Mucosa of descending colon (tissue), 3 donors: ENCODE results near the gene MTG1. TPM values are rescaled to one million over a fixed set of nuclear protein-coding genes. Genes with fewer than 3 reads are reported as not detected.

Source experiments
- ATAC-seq: fragments of 200-7000 bp; cut with Tn5 transposase; one replicate; pipeline ENCODE4 v1.9.1; 2020; ENCODE audit warnings: mild to moderate bottlenecking, moderate library complexity
- DNase-seq, 3 donors: peaks; one replicate each; pipeline ENCODE4 v3.0.0-alpha.2; 2020
- H3K36me3 ChIP-seq: fragments of 200-600 bp; one replicate; pipeline ENCODE4 v1.8.0; 2021; ENCODE audit warnings: low read depth, mild to moderate bottlenecking
- H3K4me1 ChIP-seq: fragments of 200-600 bp; one replicate; pipeline ENCODE4 v1.8.0; 2021; ENCODE audit warnings: low read depth, mild to moderate bottlenecking
- H3K4me3 ChIP-seq: fragments of 200-600 bp; one replicate; pipeline ENCODE4 v1.8.0; 2021; ENCODE audit warnings: mild to moderate bottlenecking
- H3K9me3 ChIP-seq: fragments of 200-600 bp; one replicate; pipeline ENCODE4 v1.8.0; 2021; ENCODE audit warnings: mild to moderate bottlenecking
- intact Hi-C, 2 donors: fragments of 100-400 bp; cut with DNase I in 1 of 2; cut with micrococcal nuclease in 1 of 2; formaldehyde crosslinking; loops; one replicate each; pipeline versions ENCODE4 v1.11.0 to v1.11.1; 2022; cut with DNase I, micrococcal nuclease
- total RNA-seq, 3 donors: library from RNA; stranded (reverse); fragmentation: NEBNext Ultra II Directional in 2 of 3; extraction: Animal tissue kit (Norgen Biotek cat#: 25700) in 2 of 3; gene quantifications; one replicate each; pipeline versions ENCODE4 v1.2.1 to v1.2.4, GENCODE V29; 2021 to 2023
- TF ChIP-seq, protein P1 (sequence below): fragments of 200-600 bp; IDR thresholded peaks from one replicate; pipeline ENCODE4 v1.8.0; 2022; ENCODE audit warnings: antibody characterized with exemption, mild to moderate bottlenecking
- donor health status: DM: no; HTN: no; CAD: no; lungs with moderate emphysema.
- donor health status: DM: no; HTN: no; CAD: no.
- donor health status: DM: no; HTN: yes; CAD: no.

Gene MTG1
- total RNA-seq, 3 donors from 2014 or later, result 43.6 to 52.7 (median 45.6) TPM

- peak in 1 of 3 donors; percentile 52 for DNase-seq
These were observed 3.2 kb upstream of the MTG1 start for GRCh38 chr10:133390597-133391248.

GRCh38 chr10:133391249-133391635, 2.7 kb upstream of the MTG1 start:
- ATAC-seq (no peak), DNase-seq (peak in 1 of 3 donors; percentile 53)
- Histone ChIP-seq H3K4me3 (no peak overlapping the region), H3K36me3 (peaks cover 4% of the 10 kb centered on the region), H3K9me3 (no peaks in the 10 kb centered on the region), H3K4me1 (peaks cover 4% of the 10 kb centered on the region)
- TF ChIP-seq, protein P1, sequence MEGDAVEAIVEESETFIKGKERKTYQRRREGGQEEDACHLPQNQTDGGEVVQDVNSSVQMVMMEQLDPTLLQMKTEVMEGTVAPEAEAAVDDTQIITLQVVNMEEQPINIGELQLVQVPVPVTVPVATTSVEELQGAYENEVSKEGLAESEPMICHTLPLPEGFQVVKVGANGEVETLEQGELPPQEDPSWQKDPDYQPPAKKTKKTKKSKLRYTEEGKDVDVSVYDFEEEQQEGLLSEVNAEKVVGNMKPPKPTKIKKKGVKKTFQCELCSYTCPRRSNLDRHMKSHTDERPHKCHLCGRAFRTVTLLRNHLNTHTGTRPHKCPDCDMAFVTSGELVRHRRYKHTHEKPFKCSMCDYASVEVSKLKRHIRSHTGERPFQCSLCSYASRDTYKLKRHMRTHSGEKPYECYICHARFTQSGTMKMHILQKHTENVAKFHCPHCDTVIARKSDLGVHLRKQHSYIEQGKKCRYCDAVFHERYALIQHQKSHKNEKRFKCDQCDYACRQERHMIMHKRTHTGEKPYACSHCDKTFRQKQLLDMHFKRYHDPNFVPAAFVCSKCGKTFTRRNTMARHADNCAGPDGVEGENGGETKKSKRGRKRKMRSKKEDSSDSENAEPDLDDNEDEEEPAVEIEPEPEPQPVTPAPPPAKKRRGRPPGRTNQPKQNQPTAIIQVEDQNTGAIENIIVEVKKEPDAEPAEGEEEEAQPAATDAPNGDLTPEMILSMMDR, result no peak
- intact Hi-C loops, result no loop called here

More at GRCh38 chr10:133390597-133391248, 3.2 kb upstream of the MTG1 start:
- no peak overlapping the region for H3K4me3 ChIP-seq
- no peak for ATAC-seq
- intact Hi-C loops, result no loop called here
- peaks cover 4% of the 10 kb centered on the region for H3K4me1 ChIP-seq
- peaks cover 4% of the 10 kb centered on the region for H3K36me3 ChIP-seq
- TF ChIP-seq, protein P1, result no peak
- H3K9me3 ChIP-seq, result no peaks in the 10 kb centered on the region

GRCh38 chr10:133391761-133392518, 2.0 kb upstream of the MTG1 start:
- H3K9me3 ChIP-seq, result no peaks in the 10 kb centered on the region
- ATAC-seq (no peak), DNase-seq (peak in 1 of 3 donors; percentile 53)
- H3K4me3 ChIP-seq, result no peak overlapping the region
- TF ChIP-seq, protein P1, result no peak
- peaks cover 4% of the 10 kb centered on the region for H3K36me3 ChIP-seq
- intact Hi-C loops, result no loop called here
- H3K4me1 ChIP-seq, result peaks cover 4% of the 10 kb centered on the region

DNA sequence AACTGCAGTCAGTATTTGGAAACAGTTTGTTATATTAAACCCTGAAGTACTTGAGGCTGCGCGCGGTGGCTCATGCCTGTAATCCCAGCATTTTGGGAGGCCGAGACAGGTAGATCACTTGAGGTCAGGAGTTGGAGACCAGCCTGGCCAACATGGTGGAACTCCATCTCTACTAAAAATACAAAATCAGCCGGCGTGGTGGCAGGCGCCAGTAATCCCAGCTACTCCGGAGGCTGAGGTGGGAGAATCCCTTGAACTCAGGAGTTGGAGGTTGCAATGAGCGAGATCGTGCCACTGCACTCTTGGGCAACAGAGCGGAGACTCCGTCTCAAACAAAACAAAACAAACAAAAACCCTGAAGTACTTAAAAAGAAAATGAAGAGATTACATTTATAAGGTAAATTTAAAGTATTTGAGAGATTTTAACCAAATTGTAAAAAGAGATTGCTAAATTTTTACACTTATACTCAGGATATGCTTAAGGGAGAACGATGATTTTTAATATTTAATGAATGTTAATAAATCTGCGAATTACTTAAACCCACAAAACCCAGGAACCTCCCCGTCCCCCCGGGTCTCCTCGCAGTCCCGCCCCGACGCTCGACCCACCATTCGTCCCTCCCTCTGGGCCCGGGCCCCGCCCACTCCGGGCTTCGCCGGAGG, 425 bp upstream of the MTG1 start:
- peaks cover 4% of the 10 kb centered on the region for H3K4me1 ChIP-seq
- peak overlapping the region; percentile 63 for H3K4me3 ChIP-seq
- DNase-seq, result peak in 1 of 3 donors; percentile 43
- H3K9me3 ChIP-seq, result no peaks in the 10 kb centered on the region
- peaks cover 4% of the 10 kb centered on the region for H3K36me3 ChIP-seq
- TF ChIP-seq, protein P1, result no peak
- intact Hi-C loops, result no loop called here
- ATAC-seq, result no peak

DNA sequence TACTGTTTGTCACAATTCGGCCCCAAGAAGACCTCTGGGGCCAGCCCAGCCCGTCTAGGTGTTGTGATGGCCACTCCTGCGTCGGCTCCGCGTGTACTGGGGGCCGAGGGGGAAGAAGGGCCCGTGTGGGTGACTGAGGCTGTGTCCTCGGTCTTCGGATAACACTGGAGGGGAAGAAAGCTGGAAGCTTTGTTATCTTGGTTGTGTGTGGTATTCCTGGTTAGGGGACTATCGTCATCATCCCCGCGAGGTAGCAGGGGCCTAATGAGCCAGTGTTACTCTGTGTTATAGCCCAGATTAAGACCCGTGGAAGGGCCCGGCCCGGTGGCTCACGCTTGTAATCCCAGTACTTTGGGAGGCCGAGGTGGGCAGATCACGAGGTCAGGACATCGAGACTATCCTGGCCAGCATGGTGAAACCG, 854 bp downstream of the MTG1 start:
- no peaks in the 10 kb centered on the region for H3K9me3 ChIP-seq
- DNase-seq (peak in 1 of 3 donors; percentile 50), ATAC-seq (no peak)
- H3K4me1 ChIP-seq, result peaks cover 4% of the 10 kb centered on the region
- peak overlapping the region; percentile 63 for H3K4me3 ChIP-seq
- TF ChIP-seq, protein P1, result no peak
- peaks cover 12% of the 10 kb centered on the region for H3K36me3 ChIP-seq
- intact Hi-C loops, result no loop called here
